Panc1 (cell line): ENCODE data around the gene PSMB10. TPM values are rescaled to one million over a fixed set of nuclear protein-coding genes. Genes with fewer than 3 reads are reported as not detected.
A peak's percentile ranks its signal among the peaks of the same experiment; 100 is the strongest.

ENCODE experiments used
- ATAC-seq: fragments of 200-7000 bp; cut with Tn5 transposase; 2 replicates; pipeline ENCODE4 v1.9.1; 2020; ENCODE audit warnings: mild to moderate bottlenecking, moderate library complexity
- BruUV-seq: library from RNA; stranded (reverse); fragments of 400-500 nt; replicated peaks from 2 replicates; lab custom pipeline; 2021; lab: Mats Ljungman, UMichigan
- CTCF ChIA-PET: fragments of 300-600 bp; sonication (Branson Sonifier 250); formaldehyde crosslinking; loops from one replicate; lab custom pipeline; 2022; ENCODE audit warnings: antibody characterized with exemption; lab: Charles Lee
- POLR2A ChIA-PET: fragments of 300-600 bp; sonication (Branson Sonifier 250); formaldehyde crosslinking; loops from one replicate; lab custom pipeline; 2022; ENCODE audit warnings: antibody characterized with exemption; lab: Charles Lee
- DNase-seq: peaks from one replicate; pipeline ENCODE4 v3.0.0-alpha.2; 2010; ENCODE audit warnings: low read depth, low spot score
- H3K27ac ChIP-seq: 2 replicates; pipeline ENCODE4 v1.5.1; 2011; ENCODE audit warnings: mild to moderate bottlenecking, low read length, inconsistent platforms
- H3K27me3 ChIP-seq: fragments of 200-500 bp; sonication (Bioruptor generic); 2 replicates; pipeline ENCODE4 v1.6.0; 2014; ENCODE audit warnings: low read length, inconsistent platforms; ENCODE audit not compliant: control insufficient read depth, insufficient read depth
- H3K36me3 ChIP-seq: fragments of 200-500 bp; sonication (Bioruptor generic); 2 replicates; pipeline ENCODE4 v1.5.1; 2014; ENCODE audit warnings: inconsistent platforms, mild to moderate bottlenecking, low read length, moderate library complexity; ENCODE audit not compliant: control insufficient read depth, insufficient read depth
- H3K4me1 ChIP-seq: 2 replicates; pipeline ENCODE4 v1.5.1; 2011; ENCODE audit warnings: inconsistent platforms, mild to moderate bottlenecking, low read length, moderate library complexity; ENCODE audit not compliant: control insufficient read depth, insufficient read depth
- H3K4me3 ChIP-seq, 2 experiments: 2 replicates each; pipeline ENCODE4 v1.5.1; 2011 to 2012; ENCODE audit warnings: low read depth in 2 of 2, low read length in 2 of 2, mild to moderate bottlenecking in 2 of 2, inconsistent platforms in 1 of 2, moderate library complexity in 1 of 2
- H3K9me3 ChIP-seq: fragments of 200-500 bp; sonication (Bioruptor generic); 2 replicates; pipeline ENCODE4 v1.5.1; 2014; ENCODE audit warnings: low read depth, mild to moderate bottlenecking, inconsistent platforms, low read length, moderate library complexity; ENCODE audit not compliant: control insufficient read depth, insufficient read depth
- CTCF ChIP-seq: fragments of 450-650 bp; IDR thresholded peaks from 2 replicates; pipeline ENCODE4 v1.5.1; 2017; ENCODE audit warnings: mild to moderate bottlenecking
- POLR2AphosphoS5 ChIP-seq: IDR thresholded peaks from 2 replicates; pipeline ENCODE4 v1.6.1; 2012; ENCODE audit warnings: mild to moderate bottlenecking, low read depth, low read length, moderate library complexity
- REST ChIP-seq, 2 experiments: IDR thresholded peaks; 2 replicates each; pipeline ENCODE4 v1.6.1; 2011 to 2012; ENCODE audit warnings: low read depth in 2 of 2, control low read depth in 1 of 2, low read length in 1 of 2, mild to moderate bottlenecking in 1 of 2, moderate library complexity in 1 of 2; ENCODE audit not compliant: insufficient read depth in 1 of 2
- SIN3A ChIP-seq: IDR thresholded peaks from 2 replicates; pipeline ENCODE4 v1.6.1; 2012; ENCODE audit warnings: low read depth, mild to moderate bottlenecking, low read length, moderate library complexity, borderline replicate concordance; ENCODE audit not compliant: insufficient read depth
- TCF7L2 ChIP-seq: IDR thresholded peaks from 2 replicates; pipeline ENCODE4 v1.6.1; 2011; ENCODE audit warnings: mild to moderate bottlenecking, low read depth, low read length, inconsistent platforms
- in situ Hi-C: cut with HindIII; loops from 2 replicates; pipeline ENCODE4 v1.10.0; 2016; ENCODE audit warnings: low sequenced_read_pairs, low pct_unique_long_range_greater_than_20kb
- intact Hi-C: fragments of 100-400 bp; cut with micrococcal nuclease; formaldehyde crosslinking; loops from one replicate; pipeline ENCODE4 v1.10.0; 2022; ENCODE audit not compliant: unreplicated experiment
- total RNA-seq: library from RNA; stranded (reverse); gene quantifications from one replicate; pipeline ENCODE4 v1.2.1, GENCODE V29; 2021; ENCODE audit not compliant: unreplicated experiment

Gene PSMB10
- total RNA-seq, 1 experiment from 2014 or later = 47.7 TPM

GRCh38 chr16:67967958-67968399 lies 31.3 kb upstream of the PSMB10 start:
- in situ Hi-C loops (no loop called here), intact Hi-C loops (no loop called here)
- peaks cover 15% of the 10 kb centered on the region for H3K4me1 ChIP-seq
- ChIA-PET POLR2A (interaction anchor here (0.5 kb wide), 2 partner anchors 26 to 236 kb away, joined by 3 to 4 read pairs; no protein-coding TSS in a partner anchor), CTCF (no interaction called here)
- ATAC-seq = peak; percentile 53
- no peaks in the 10 kb centered on the region for H3K36me3 ChIP-seq
- BruUV-seq = no TSS peak
- no peaks in the 10 kb centered on the region for H3K27me3 ChIP-seq
- no peak for DNase-seq
- peak overlapping the region; percentile 88 for H3K27ac ChIP-seq
- H3K4me3 ChIP-seq = peak overlapping the region; percentile 69 to 85
- H3K9me3 ChIP-seq = no peaks in the 10 kb centered on the region
- TF ChIP-seq POLR2AphosphoS5 = no peak
- no peak for TF ChIP-seq SIN3A
- no peak for TF ChIP-seq REST (IDR thresholded peaks at IDR 0.05; ENCODE audit: insufficient read depth in 1 of 2, low read depth in 2 of 2, low read length in 1 of 2)
- TF ChIP-seq CTCF = no peak
- no peak for TF ChIP-seq TCF7L2

- ChIA-PET POLR2A (interaction anchor here (0.5 kb wide), 2 partner anchors 27 to 237 kb away, joined by 3 to 4 read pairs; no protein-coding TSS in a partner anchor), CTCF (no interaction called here)
- in situ Hi-C loops = no loop called here
- no peak for DNase-seq
- no peaks in the 10 kb centered on the region for H3K27me3 ChIP-seq
- no peaks in the 10 kb centered on the region for H3K9me3 ChIP-seq
- BruUV-seq = TSS peak; percentile 68
- no peak for TF ChIP-seq CTCF
- TF ChIP-seq TCF7L2 = no peak
- no peak for TF ChIP-seq SIN3A
- no peak for TF ChIP-seq POLR2AphosphoS5
- TF ChIP-seq REST (IDR thresholded peaks at IDR 0.05; ENCODE audit: insufficient read depth in 1 of 2, low read depth in 2 of 2, low read length in 1 of 2) = no peak
- H3K4me3 ChIP-seq = peak overlapping the region; percentile 69 to 85
- H3K4me1 ChIP-seq = peaks cover 15% of the 10 kb centered on the region
- ATAC-seq = no peak
- H3K36me3 ChIP-seq = no peaks in the 10 kb centered on the region
- intact Hi-C loops = no loop called here
- H3K27ac ChIP-seq = peak overlapping the region; percentile 88
These were observed 30.7 kb upstream of the PSMB10 start for GRCh38 chr16:67967183-67967957.
